DMS153 treated with DMSO at 0.1 percent for 48 hours (cell line): Measurements from ENCODE around the gene CDK5RAP2.
A peak's percentile ranks its signal among the peaks of the same experiment; 100 is the strongest.

Source experiments
- DNase-seq: peaks from one replicate; lab custom pipeline; 2025; ENCODE audit not compliant: unreplicated experiment; lab: John Stamatoyannopoulos, UW

The CDK5RAP2 gene

DNA sequence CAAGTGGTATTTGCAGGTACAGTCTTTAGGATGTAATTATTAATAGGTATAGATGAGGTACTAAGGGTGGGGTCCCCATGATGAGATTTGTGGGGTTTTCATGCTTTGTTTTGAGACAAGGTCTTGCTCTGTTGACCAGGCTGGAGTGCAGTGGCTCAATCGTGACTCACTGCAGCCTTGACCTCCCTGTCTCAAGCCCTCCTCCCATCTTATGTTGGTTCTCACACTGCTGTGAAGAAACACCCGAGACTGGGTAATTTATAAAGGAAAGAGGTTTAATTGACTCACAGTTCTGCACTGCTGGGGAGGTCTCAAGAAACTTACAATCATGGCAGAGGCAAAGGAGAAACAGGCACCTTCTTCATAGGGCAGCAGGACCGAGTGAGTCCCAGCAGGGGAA is 217.5 kb downstream of the CDK5RAP2 start:
- no peak for DNase-seq

DNA sequence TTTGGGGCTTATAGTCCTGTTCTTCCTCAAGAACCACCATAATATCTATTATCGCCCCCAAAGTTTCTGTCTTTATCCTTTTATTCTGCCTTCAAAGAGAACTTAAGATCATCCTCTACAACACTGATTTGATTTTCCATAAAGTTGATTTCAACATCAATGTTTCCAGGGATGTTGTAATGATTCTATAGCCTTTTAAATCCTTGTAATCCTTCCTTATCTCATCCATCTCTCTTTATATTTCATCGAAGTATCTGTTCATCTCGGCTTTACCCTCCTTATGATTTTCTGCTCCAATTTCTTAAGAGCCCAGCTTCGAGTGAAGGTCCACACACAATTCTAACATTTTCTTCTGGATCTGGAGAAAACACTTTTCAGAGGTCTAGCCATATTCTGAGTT is 218.4 kb downstream of the CDK5RAP2 start:
- DNase-seq, result no peak

DNA sequence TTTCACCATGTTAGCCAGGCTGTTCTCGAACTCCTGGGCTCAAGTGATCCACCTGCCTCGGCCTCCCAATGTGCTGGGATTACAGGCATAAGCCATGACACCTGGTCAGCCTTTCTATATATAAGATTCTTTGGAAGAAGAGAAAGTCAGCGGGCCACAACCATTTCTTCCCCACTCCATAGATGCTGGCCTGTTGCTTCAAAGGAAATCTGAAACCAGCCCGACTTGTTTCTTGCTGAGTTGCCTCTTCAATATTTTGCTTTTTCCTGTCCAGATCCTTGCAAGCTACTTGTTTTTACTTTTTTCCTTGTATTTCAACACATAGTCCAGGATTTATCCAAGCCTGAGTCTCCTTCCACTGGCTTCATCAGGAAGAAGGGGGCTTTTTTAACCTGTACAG is 219.5 kb downstream of the CDK5RAP2 start:
- no peak for DNase-seq

DNA sequence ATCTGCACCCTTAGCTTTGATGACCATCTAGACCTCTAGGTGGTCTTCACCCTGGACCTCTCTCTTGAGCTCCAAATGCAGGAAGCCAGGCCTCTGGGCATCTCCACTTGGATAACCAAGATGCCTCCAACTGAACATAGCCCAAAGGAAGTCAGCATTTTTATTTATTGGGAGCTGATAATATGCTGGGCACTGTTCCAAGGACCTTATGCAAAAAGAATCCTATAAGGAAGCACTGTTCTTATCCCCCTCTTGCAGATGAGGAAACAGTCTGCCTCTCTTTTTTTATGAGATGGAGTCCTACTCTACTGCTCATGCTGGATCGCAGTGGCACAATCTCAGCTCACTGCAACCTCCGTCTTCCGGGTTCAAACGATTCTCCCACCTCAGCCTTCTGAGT is 219.9 kb downstream of the CDK5RAP2 start:
- DNase-seq, result no peak

DNA sequence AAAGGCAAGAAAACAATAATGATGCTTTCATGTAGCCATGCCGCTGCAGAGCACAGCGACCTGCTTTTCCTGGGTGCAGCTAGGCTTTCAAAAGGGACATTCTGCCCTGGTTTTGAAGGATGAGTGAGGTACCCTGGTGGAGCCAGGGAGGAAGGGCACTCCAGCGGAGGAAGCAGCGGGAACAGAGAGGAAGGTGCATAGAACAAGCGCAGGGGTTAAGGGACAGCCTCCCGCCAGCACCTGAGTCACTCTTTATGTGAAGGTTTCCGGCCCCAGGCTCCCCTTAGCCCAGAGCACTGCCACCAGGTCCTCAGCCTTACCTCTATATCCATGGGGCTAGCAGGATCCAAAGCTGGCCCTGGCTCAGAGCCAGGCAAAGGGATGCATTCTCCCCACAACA is 221.1 kb downstream of the CDK5RAP2 start:
- DNase-seq, result no peak

DNA sequence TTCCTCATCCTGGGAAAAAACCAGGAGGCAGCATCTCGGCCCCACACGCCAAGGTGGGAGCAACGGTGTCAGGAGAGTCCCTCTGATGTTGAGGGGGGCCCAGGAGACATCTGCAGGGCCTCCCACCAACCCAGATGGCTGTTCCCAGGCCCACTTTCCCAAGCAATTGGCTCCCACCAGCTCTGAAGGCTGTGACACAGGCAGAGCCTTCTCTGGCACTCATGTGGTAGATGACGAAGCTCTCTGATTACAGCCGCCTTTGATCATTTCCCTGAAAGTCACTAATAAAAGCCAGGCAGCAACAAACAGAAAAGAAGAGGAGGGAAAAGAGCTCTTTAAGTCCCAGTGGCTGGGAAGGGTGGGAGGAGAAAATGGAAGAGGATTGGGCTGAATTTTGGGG is 226.5 kb downstream of the CDK5RAP2 start:
- DNase-seq, result peak; percentile 37

DNA sequence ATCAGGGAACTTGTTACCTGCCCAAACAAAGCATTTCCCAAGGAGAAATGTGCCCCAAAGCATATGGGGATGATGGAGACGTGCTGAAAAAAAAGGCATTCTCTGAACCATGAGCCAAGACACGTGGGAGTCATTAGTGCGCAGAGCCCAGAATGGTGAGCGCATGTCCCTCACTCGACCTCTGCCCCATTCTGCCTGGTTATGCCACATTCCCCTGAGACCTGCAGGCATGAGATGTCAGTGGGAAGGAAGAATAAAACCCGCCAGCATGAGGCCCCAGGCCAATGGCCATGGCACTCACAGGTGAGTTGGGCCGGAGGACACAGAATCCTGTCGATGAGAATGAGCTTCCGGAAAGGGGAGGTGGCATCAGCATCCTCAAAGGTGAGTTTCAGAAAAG is 228.9 kb downstream of the CDK5RAP2 start:
- no peak for DNase-seq

DNA sequence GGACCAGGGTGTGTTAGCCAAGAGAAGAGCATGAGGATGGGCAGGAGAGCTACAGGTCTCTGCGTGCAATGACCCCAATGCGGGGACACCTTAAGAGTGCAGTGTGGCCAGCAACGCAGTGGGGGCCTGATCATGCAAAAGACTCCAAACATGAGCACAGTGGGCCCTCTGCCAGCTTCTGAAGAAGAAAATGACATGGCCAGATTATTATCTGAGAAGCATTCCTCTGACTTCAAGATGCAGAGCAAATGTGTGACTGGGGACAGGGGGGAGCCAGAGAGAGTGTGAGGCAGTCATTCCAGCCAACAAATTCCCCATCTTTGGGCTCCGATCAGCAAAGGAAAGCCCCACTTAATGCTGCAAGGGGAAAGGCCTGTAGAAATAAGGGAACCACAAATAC is 229.4 kb downstream of the CDK5RAP2 start:
- DNase-seq, result no peak

DNA sequence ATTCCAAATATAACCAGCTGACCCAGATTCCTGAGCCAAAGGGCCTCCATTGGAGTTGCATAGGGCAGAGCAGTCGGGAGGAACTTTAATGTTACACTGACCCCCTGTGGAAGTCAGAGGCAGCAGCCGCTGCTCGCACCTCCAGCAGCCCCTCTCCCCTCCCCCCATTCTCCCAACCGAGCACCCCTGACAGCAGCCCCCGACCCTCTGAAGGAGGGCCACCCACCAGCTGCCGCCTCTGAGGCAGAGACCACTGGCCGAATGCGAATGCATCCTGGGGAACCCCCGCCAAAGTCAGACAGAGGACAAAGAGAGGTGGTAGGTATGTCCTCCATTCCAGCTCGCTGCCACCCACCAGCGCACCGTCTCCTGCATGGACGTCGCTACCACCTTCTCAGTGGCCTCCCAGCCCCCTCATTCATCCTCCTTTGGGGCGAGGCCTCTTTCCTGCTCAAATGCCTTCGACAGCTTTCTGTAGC is 231.0 kb downstream of the CDK5RAP2 start:
- DNase-seq, result peak; percentile 45

DNA sequence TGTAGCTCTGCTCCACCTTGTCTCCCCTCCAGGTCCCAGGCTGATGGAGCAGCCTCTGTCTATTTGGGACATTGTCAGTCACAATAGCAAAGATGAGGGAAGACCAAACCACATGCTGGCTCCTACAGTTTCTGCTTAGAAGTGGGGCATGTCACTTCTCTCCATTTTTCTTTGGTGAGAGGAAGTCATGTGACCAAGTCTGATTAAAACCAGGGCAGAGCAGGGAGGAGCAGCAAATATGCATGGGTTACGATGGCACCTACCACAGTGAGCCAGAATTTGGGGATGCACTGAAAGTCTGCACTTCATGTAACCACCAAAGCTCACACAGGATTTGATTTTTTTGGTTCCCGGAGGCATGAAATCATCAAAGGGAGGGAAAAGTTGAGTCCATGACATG is 234.6 kb downstream of the CDK5RAP2 start:
- no peak for DNase-seq

DNA sequence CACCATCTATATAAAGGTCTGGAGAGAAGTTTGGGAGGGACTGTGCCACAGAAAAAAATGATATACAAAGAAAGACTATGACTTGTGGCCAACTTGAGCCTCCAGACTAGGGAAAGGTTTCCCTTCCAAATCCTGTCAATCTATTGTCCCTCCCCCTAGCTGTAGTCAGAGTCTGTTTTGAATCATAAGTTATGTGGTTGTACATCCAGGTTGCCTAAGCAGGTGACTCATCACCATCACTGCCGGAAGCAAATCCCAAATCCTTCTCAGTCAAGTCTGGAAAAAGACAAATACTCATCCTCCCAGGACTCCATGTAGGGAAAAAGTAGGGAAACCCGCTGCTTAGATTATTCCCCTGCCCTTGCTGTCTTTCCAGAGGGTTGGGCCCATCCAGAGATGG is 235.7 kb downstream of the CDK5RAP2 start:
- no peak for DNase-seq

DNA sequence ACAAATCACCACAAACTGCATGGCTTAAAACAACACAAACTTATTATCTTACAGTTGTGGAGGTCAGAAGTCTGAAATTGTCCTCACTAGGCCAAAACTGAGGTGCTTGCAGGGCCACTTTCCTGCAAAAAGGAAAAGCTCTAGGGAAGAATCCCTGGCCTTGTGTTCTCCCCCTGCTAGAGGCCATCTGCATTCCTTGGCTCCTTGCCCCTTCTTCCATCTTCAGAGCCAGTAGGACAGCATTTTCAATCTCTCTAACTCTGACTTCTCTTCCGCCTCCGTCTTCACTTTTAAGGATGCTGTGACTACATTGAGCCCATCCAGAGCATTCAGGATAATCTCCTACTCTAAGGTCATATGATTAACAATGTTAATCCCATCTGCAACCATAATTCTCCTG is 236.6 kb downstream of the CDK5RAP2 start:
- no peak for DNase-seq
